H1 (cell line): ENCODE results near the gene CHD9. TPM values are rescaled to one million over a fixed set of nuclear protein-coding genes. Genes with fewer than 3 reads are reported as not detected.

ENCODE experiments used
- KDM4A ChIP-seq: IDR thresholded peaks from one replicate; pipeline ENCODE4 v1.7.1; 2012; ENCODE audit warnings: low read depth, mild to moderate bottlenecking, moderate library complexity, low read length, inconsistent platforms; ENCODE audit not compliant: severe bottlenecking
- POLR2AphosphoS5 ChIP-seq: IDR thresholded peaks from 2 replicates; pipeline ENCODE4 v1.6.1; 2011; ENCODE audit warnings: low read depth, low read length
- TAF1 ChIP-seq: IDR thresholded peaks from 2 replicates; pipeline ENCODE4 v1.6.1; 2011; ENCODE audit warnings: mild to moderate bottlenecking, low read depth, low read length
- YY1 ChIP-seq: IDR thresholded peaks from 2 replicates; pipeline ENCODE4 v1.6.1; 2011; ENCODE audit warnings: low read depth, mild to moderate bottlenecking, low read length
- polyA plus RNA-seq, 7 experiments: library from polyadenylated mRNA; depleted of rRNA in 3 of 7; stranded (reverse) in 5 of 7; unstranded in 2 of 7; fragments of >200 nt in 5 of 7; fragments of 200-250 nt in 2 of 7; gene quantifications; 1 replicate in 5 of 7; 2 replicates in 1 of 7; 4 replicates in 1 of 7; pipeline versions ENCODE4 v1.2.1 to v1.2.3, GENCODE V29; 2011 to 2013; ENCODE audit warnings: missing spikeins in 2 of 7, mixed read lengths in 2 of 7
- total RNA-seq: library from RNA; stranded (reverse); fragmentation: NEBNext Ultra II Directional; extraction: Animal tissue kit (Norgen Biotek cat#: 25700); gene quantifications from 2 replicates; pipeline ENCODE4 v1.2.1, GENCODE V29; 2021
- TF ChIP-seq, protein P1 (sequence below): IDR thresholded peaks from 2 replicates; pipeline ENCODE4 v1.6.1; 2012; ENCODE audit warnings: inconsistent platforms

CHD9 gene
- total and polyA plus RNA-seq, 2 of the 8 experiments (the other 6 are each of a cell fraction or from before 2014, with no cell fraction given): 9.9 to 32.4 TPM

DNA sequence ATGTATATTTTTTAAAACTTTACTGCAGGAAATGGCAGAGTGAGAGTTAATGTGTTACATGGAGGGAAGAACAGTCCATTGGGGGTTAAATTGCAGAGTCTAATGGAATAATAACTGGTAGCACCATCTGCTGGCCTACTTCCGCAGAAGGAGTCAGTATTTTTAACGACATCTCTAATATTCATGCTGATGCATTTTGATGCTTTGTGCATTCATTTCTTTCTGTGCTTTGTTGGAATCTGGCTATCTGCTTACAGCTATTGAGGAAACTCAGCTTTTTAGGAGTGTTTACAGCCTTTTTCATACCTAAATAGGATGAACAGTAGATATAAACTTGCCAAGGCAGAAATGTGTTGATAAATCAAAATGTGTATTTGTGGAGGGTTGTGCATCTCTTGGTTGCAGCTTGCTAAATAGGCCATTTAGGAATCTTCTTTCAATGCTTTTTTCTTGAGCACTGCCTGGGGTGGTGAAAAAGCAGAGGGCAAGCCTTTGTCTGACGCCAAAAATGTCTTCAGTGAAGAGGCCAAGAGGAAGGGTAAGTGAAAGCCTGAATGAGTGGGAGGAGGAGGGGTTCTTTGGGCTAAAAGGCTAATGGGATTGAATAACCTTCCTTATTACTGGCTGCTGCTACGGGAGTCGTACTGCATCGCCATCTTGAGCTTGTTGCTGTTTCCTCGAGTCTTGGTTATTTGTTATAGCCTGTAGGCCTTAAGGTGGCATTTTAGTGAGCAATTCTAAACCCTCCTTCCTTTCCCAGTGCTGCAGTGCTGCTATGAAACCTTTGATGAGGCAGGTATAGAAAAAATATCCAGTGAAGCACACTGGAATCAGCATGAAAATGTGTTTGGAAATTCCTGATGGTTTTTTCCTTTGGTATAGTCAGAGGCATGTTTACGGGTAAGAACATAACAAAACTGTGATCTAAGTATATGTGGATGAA, 153.3 kb downstream of the CHD9 start (continued):
- peak; percentile 91 for TF ChIP-seq TAF1
- peak; percentile 94 for TF ChIP-seq POLR2AphosphoS5
- TF ChIP-seq KDM4A: no peak
- peak; percentile 94 for TF ChIP-seq YY1
- TF ChIP-seq, protein P1, sequence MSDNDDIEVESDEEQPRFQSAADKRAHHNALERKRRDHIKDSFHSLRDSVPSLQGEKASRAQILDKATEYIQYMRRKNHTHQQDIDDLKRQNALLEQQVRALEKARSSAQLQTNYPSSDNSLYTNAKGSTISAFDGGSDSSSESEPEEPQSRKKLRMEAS: peak; percentile 29; the same call in 1 of the 2 replicates
- TF ChIP-seq, all 59 proteins: peak for 15
